ENCODE measurements around the gene PLEKHA1. TPM values are rescaled to one million over a fixed set of nuclear protein-coding genes. Genes with fewer than 3 reads are reported as not detected.

The PLEKHA1 gene
- polyA plus RNA-seq, 1 of the 3 experiments (the other 2 are of a cell fraction): 8.4 TPM

GRCh38 chr10:122379537-122379936, 5.0 kb downstream of the PLEKHA1 start:
- Histone ChIP-seq H4K20me1 (ENCODE audit: insufficient read depth) (peaks cover 14% of the 10 kb centered on the region; the same call in 1 of the 2 replicates), H3K9me2 (no peaks in the 10 kb centered on the region), H3K9me3 (no peaks in the 10 kb centered on the region; the same call in 1 of the 2 replicates), H3K9ac (no peak overlapping the region), H3K27ac (ENCODE audit: low read depth in 2 of 2, low read length in 1 of 2) (no peak overlapping the region), H3K4me2 (no peak overlapping the region), H3F3A (replicated peaks; ENCODE audit: insufficient read depth) (no peaks in the 10 kb centered on the region), H2AFZ (ENCODE audit: low read depth) (no peak overlapping the region), H3K36me3 (replicated peaks in 1 of 2; ENCODE audit: control insufficient read depth in 1 of 2, insufficient read depth in 2 of 2, low read length in 1 of 2) (peaks cover 0 to 10% of the 10 kb centered on the region in 2 experiments), H3K79me2 (ENCODE audit: insufficient read depth) (peaks cover 83% of the 10 kb centered on the region), H3K27me3 (ENCODE audit: insufficient read depth) (no peaks in the 10 kb centered on the region), H3K4me3 (ENCODE audit: low read depth in 2 of 2, low read length in 1 of 2) (no peak overlapping the region), H3K4me1 (ENCODE audit: control insufficient read depth in 1 of 2, insufficient read depth in 2 of 2, low read depth in 1 of 2, low read length in 1 of 2) (peaks cover 0 to 5% of the 10 kb centered on the region in 2 experiments; a peak in 2 of 4 replicates)
- no peak for DNase-seq
- ChIA-PET CTCF (no interaction called here), POLR2A (no interaction called here)
- WGBS (ENCODE audit: low lambda C conversion rate): 91% methylated on average over 2 of the region's 2 CpGs
- TF ChIP-seq FOXM1 (IDR thresholded peaks at IDR 0.05; ENCODE audit: low read depth) (no peak), RFX5 (IDR thresholded peaks at IDR 0.05; ENCODE audit: low read length) (no peak), GABPA (IDR thresholded peaks at IDR 0.05; ENCODE audit: low read depth) (no peak), SIN3A (IDR thresholded peaks at IDR 0.05; ENCODE audit: borderline replicate concordance, low read depth, low read length) (no peak), YY1 (IDR thresholded peaks at IDR 0.05; ENCODE audit: low read depth) (no peak), FOSL2 (IDR thresholded peaks at IDR 0.05; ENCODE audit: borderline replicate concordance, low read depth) (no peak), TCF12 (IDR thresholded peaks at IDR 0.05) (no peak), EP300 (IDR thresholded peaks at IDR 0.05; ENCODE audit: borderline replicate concordance in 1 of 2, low read depth in 1 of 2, low read length in 1 of 2) (no peak), USF1 (IDR thresholded peaks at IDR 0.05; ENCODE audit: borderline replicate concordance, low read depth) (no peak), SMC3 (IDR thresholded peaks at IDR 0.05; ENCODE audit: low read depth, low read length) (no peak), RCOR1 (IDR thresholded peaks at IDR 0.05; ENCODE audit: low read length) (no peak), PBX3 (IDR thresholded peaks at IDR 0.05) (no peak), FOXJ3 (CRISPR knock-in tag; IDR thresholded peaks at IDR 0.05) (no peak), JUND (IDR thresholded peaks at IDR 0.05) (no peak), MXI1 (IDR thresholded peaks at IDR 0.05; ENCODE audit: low read depth, low read length) (no peak), ELF1 (IDR thresholded peaks at IDR 0.05) (no peak)

- Histone ChIP-seq H3K27me3 (ENCODE audit: insufficient read depth) (no peaks in the 10 kb centered on the region), H3K9me3 (no peaks in the 10 kb centered on the region; the same call in 1 of the 2 replicates), H3K27ac (ENCODE audit: low read depth in 2 of 2, low read length in 1 of 2) (no peak overlapping the region), H3K9me2 (no peaks in the 10 kb centered on the region), H3F3A (replicated peaks; ENCODE audit: insufficient read depth) (no peaks in the 10 kb centered on the region), H3K9ac (no peak overlapping the region), H3K4me3 (ENCODE audit: low read depth in 2 of 2, low read length in 1 of 2) (no peak overlapping the region), H3K79me2 (ENCODE audit: insufficient read depth) (peaks cover 86% of the 10 kb centered on the region), H3K4me1 (ENCODE audit: control insufficient read depth in 1 of 2, insufficient read depth in 2 of 2, low read depth in 1 of 2, low read length in 1 of 2) (peaks cover 0 to 5% of the 10 kb centered on the region in 2 experiments; a peak in 2 of 4 replicates), H3K4me2 (no peak overlapping the region), H3K36me3 (replicated peaks in 1 of 2; ENCODE audit: control insufficient read depth in 1 of 2, insufficient read depth in 2 of 2, low read length in 1 of 2) (peaks cover 0 to 10% of the 10 kb centered on the region in 2 experiments), H2AFZ (ENCODE audit: low read depth) (no peak overlapping the region), H4K20me1 (ENCODE audit: insufficient read depth) (peaks cover 14% of the 10 kb centered on the region; the same call in 1 of the 2 replicates)
- DNase-seq: no peak
- WGBS (ENCODE audit: low lambda C conversion rate): 90% methylated on average over 4 of the region's 4 CpGs
- ChIA-PET CTCF (no interaction called here), POLR2A (no interaction called here)
- TF ChIP-seq TEAD4 (IDR thresholded peaks at IDR 0.05; ENCODE audit: borderline replicate concordance, insufficient read depth) (no peak), FOSL2 (IDR thresholded peaks at IDR 0.05; ENCODE audit: borderline replicate concordance, low read depth) (no peak), SMC3 (IDR thresholded peaks at IDR 0.05; ENCODE audit: low read depth, low read length) (no peak), NFIC (IDR thresholded peaks at IDR 0.05; ENCODE audit: borderline replicate concordance) (no peak), RXRA (IDR thresholded peaks at IDR 0.05; ENCODE audit: borderline replicate concordance, low read depth) (no peak), POLR2AphosphoS5 (IDR thresholded peaks at IDR 0.05; ENCODE audit: low read depth, low read length) (no peak), REST (IDR thresholded peaks at IDR 0.05; ENCODE audit: low read depth, low read length) (no peak), FOXJ3 (CRISPR knock-in tag; IDR thresholded peaks at IDR 0.05) (no peak), TCF12 (IDR thresholded peaks at IDR 0.05) (no peak), MAX (IDR thresholded peaks at IDR 0.05; ENCODE audit: low read depth) (no peak), ZBTB33 (IDR thresholded peaks at IDR 0.05; ENCODE audit: borderline replicate concordance, low read depth) (no peak)
Observed at GRCh38 chr10:122380703-122381102, 6.2 kb downstream of the PLEKHA1 start.
